Chondrocyte (in vitro differentiated cells): Measurements from ENCODE around the gene ABCE1. TPM values are rescaled to one million over a fixed set of nuclear protein-coding genes. Genes with fewer than 3 reads are reported as not detected.
"Not testable (repeated sequence)": the region's sequence is repeated elsewhere in the genome, so short reads cannot be mapped to it uniquely, and the experiment has no call there.

Experiments used
- DNase-seq: peaks from one replicate; pipeline ENCODE4 v3.0.0; 2021; ENCODE audit warnings: mixed read lengths, low spot score
- H3K27ac Mint-ChIP-seq: one replicate; pipeline ENCODE4 v1.8.0; 2021; ENCODE audit warnings: mild to moderate bottlenecking, moderate library complexity, mixed read lengths; ENCODE audit not compliant: unreplicated experiment
- H3K27me3 Mint-ChIP-seq: 2 replicates; pipeline ENCODE4 v1.8.0; 2021; ENCODE audit warnings: low read depth, mixed read lengths
- H3K36me3 Mint-ChIP-seq: 2 replicates; pipeline ENCODE4 v1.8.0; 2021; ENCODE audit warnings: low read depth, mixed read lengths
- H3K4me1 Mint-ChIP-seq: 2 replicates; pipeline ENCODE4 v1.8.0; 2021; ENCODE audit warnings: low read depth, mild to moderate bottlenecking, mixed read lengths
- H3K4me3 Mint-ChIP-seq: one replicate; pipeline ENCODE4 v1.8.0; 2021; ENCODE audit warnings: mild to moderate bottlenecking, moderate library complexity, mixed read lengths; ENCODE audit not compliant: unreplicated experiment
- H3K9me3 Mint-ChIP-seq: 2 replicates; pipeline ENCODE4 v1.8.0; 2021; ENCODE audit warnings: low read depth, mixed read lengths
- CTCF ChIP-seq: fragments of 200-600 bp; sonication (generic); IDR thresholded peaks from 2 replicates; pipeline ENCODE4 v1.5.0; 2021; ENCODE audit warnings: antibody characterized with exemption, mild to moderate bottlenecking, moderate library complexity
- total RNA-seq: library from RNA; stranded (reverse); gene quantifications from 3 replicates; pipeline ENCODE4 v1.2.1, GENCODE V29; 2021

Gene ABCE1
- total RNA-seq, 1 donor from 2014 or later = 48.8 TPM

- no peak for TF ChIP-seq CTCF
- Mint-ChIP-seq H3K4me1 (peaks cover 3% of the 10 kb centered on the region), H3K4me3 (no peak overlapping the region), H3K36me3 (peaks cover 24% of the 10 kb centered on the region), H3K27ac (no peak overlapping the region), H3K27me3 (no peaks in the 10 kb centered on the region), H3K9me3 (no peaks in the 10 kb centered on the region)
- DNase-seq = no peak
Observed at GRCh38 chr4:145125396-145125795, 27.3 kb downstream of the ABCE1 start.

GRCh38 chr4:145130130-145130529, 32.0 kb downstream of the ABCE1 start:
- Mint-ChIP-seq H3K9me3 (no peaks in the 10 kb centered on the region), H3K27me3 (no peaks in the 10 kb centered on the region), H3K4me3 (no peak overlapping the region), H3K36me3 (peaks cover 16% of the 10 kb centered on the region), H3K27ac (peak overlapping the region; percentile 19), H3K4me1 (peaks cover 25% of the 10 kb centered on the region)
- DNase-seq = no peak
- no peak for TF ChIP-seq CTCF

- no peak for TF ChIP-seq CTCF
- DNase-seq = no peak
- H3K9me3 Mint-ChIP-seq = no peaks in the 10 kb centered on the region
- peaks cover 25% of the 10 kb centered on the region for H3K4me1 Mint-ChIP-seq
- H3K4me3 Mint-ChIP-seq = no peak overlapping the region
- no peaks in the 10 kb centered on the region for H3K27me3 Mint-ChIP-seq
- H3K27ac Mint-ChIP-seq = peak overlapping the region; percentile 67
- peaks cover 15% of the 10 kb centered on the region for H3K36me3 Mint-ChIP-seq
Observed at GRCh38 chr4:145130788-145131399, 32.8 kb downstream of the ABCE1 start.

- Mint-ChIP-seq H3K4me3 (no peak overlapping the region), H3K4me1 (peaks cover 25% of the 10 kb centered on the region), H3K36me3 (peaks cover 11% of the 10 kb centered on the region), H3K9me3 (no peaks in the 10 kb centered on the region), H3K27me3 (no peaks in the 10 kb centered on the region), H3K27ac (peak overlapping the region; percentile 67)
- no peak for DNase-seq
- TF ChIP-seq CTCF = no peak
Observed at GRCh38 chr4:145131848-145132247, 33.7 kb downstream of the ABCE1 start.

- Mint-ChIP-seq H3K9me3 (no peaks in the 10 kb centered on the region), H3K27ac (peak overlapping the region; percentile 80), H3K4me1 (peaks cover 25% of the 10 kb centered on the region), H3K27me3 (no peaks in the 10 kb centered on the region), H3K4me3 (no peak overlapping the region), H3K36me3 (peaks cover 14% of the 10 kb centered on the region)
- TF ChIP-seq CTCF = no peak
- no peak for DNase-seq
Observed at GRCh38 chr4:145132511-145133098, 34.5 kb downstream of the ABCE1 start.

- Mint-ChIP-seq H3K4me1 (peaks cover 15% of the 10 kb centered on the region), H3K36me3 (peaks cover 24% of the 10 kb centered on the region)
- DNase-seq, H3K4me3 Mint-ChIP-seq, H3K27ac Mint-ChIP-seq, H3K27me3 Mint-ChIP-seq, H3K9me3 Mint-ChIP-seq: not testable (repeated sequence)
Observed at GRCh38 chr4:145136219-145136618, 38.1 kb downstream of the ABCE1 start.
